Ishikawa (cell line): ENCODE measurements around the gene SRPRB.

ENCODE experiments used
- CREB1 ChIP-seq: IDR thresholded peaks from 2 replicates; pipeline ENCODE4 v1.6.1; 2012; ENCODE audit warnings: low read depth
- TF ChIP-seq, protein P1 (sequence below): IDR thresholded peaks from 2 replicates; pipeline ENCODE4 v1.6.1; 2012
- TF ChIP-seq, protein P2 (sequence below): IDR thresholded peaks from 2 replicates; pipeline ENCODE4 v1.6.1; 2012
- TF ChIP-seq, protein P3 (sequence below): IDR thresholded peaks from 2 replicates; pipeline ENCODE4 v1.6.1; 2012; ENCODE audit warnings: low read depth, mild to moderate bottlenecking

DNA sequence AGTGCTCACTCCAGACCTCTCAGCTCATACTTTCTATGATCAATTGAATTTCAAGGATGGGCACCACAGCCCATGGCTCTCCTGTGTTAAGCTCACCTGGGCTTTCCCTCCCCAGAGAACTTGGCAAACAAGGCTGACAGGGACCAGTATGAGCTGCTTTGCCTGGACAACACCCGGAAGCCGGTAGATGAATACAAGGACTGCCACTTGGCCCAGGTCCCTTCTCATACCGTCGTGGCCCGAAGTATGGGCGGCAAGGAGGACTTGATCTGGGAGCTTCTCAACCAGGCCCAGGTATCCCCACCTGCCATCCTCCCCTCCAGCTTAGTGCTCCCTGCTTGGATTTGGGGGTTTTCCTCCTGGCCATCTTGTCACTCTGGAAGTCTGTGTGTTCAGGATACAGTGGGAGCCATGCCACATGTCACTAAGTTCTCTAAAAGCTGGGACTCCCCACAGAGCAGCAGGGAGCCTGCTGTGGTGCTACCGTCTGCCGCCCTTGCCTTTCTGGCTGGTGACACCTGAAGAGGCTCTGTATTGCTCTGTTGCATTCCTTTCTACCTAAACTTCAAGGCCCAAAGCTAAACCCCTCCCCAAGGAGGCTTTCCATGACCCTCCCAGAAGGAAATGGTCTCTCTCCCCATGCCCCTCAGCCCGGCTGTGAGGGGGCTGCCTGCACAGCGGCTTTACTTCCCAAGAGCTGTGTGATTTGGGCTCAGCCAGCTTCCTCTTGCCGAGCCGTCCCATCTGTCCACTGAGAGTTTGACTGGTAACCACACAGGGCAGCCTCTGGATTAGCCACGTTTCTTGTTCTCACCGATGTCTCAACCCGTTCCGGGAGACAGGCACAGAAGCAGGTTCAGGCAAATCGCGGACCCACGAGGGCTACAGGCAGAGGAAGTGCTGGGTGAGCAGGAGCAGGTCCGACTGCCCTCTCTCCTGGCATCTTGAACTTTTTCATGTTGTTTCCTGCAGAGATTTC is 48.6 kb upstream of the SRPRB start:
- TF ChIP-seq, protein P1, sequence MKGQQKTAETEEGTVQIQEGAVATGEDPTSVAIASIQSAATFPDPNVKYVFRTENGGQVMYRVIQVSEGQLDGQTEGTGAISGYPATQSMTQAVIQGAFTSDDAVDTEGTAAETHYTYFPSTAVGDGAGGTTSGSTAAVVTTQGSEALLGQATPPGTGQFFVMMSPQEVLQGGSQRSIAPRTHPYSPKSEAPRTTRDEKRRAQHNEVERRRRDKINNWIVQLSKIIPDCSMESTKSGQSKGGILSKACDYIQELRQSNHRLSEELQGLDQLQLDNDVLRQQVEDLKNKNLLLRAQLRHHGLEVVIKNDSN, result no peak
- TF ChIP-seq, protein P2, sequence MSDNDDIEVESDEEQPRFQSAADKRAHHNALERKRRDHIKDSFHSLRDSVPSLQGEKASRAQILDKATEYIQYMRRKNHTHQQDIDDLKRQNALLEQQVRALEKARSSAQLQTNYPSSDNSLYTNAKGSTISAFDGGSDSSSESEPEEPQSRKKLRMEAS, result no peak
- no peak for TF ChIP-seq CREB1
- TF ChIP-seq, protein P3, sequence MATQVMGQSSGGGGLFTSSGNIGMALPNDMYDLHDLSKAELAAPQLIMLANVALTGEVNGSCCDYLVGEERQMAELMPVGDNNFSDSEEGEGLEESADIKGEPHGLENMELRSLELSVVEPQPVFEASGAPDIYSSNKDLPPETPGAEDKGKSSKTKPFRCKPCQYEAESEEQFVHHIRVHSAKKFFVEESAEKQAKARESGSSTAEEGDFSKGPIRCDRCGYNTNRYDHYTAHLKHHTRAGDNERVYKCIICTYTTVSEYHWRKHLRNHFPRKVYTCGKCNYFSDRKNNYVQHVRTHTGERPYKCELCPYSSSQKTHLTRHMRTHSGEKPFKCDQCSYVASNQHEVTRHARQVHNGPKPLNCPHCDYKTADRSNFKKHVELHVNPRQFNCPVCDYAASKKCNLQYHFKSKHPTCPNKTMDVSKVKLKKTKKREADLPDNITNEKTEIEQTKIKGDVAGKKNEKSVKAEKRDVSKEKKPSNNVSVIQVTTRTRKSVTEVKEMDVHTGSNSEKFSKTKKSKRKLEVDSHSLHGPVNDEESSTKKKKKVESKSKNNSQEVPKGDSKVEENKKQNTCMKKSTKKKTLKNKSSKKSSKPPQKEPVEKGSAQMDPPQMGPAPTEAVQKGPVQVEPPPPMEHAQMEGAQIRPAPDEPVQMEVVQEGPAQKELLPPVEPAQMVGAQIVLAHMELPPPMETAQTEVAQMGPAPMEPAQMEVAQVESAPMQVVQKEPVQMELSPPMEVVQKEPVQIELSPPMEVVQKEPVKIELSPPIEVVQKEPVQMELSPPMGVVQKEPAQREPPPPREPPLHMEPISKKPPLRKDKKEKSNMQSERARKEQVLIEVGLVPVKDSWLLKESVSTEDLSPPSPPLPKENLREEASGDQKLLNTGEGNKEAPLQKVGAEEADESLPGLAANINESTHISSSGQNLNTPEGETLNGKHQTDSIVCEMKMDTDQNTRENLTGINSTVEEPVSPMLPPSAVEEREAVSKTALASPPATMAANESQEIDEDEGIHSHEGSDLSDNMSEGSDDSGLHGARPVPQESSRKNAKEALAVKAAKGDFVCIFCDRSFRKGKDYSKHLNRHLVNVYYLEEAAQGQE, result no peak
